ENCODE measurements around the gene LRP4.
"Not testable (repeated sequence)": the region's sequence is repeated elsewhere in the genome, so short reads cannot be mapped to it uniquely, and the experiment has no call there.

The LRP4 gene

GRCh38 chr11:46951864-46952263, 33.5 kb upstream of the LRP4 start:
- Histone ChIP-seq H3K9ac (ENCODE audit: low read length in 5 of 5) (peak overlapping the region in 1 of 5 donors; percentile 12), H3K36me3 (ENCODE audit: control insufficient read depth in 5 of 5, insufficient read depth in 5 of 5, low read length in 5 of 5) (no peaks in the 10 kb centered on the region), H3K27ac (ENCODE audit: low read depth, low read length) (no peak overlapping the region), H3K27me3 (ENCODE audit: control insufficient read depth in 5 of 5, insufficient read depth in 4 of 5, low read length in 5 of 5) (no peaks in the 10 kb centered on the region), H3K9me3 (ENCODE audit: control insufficient read depth in 5 of 5, low read length in 5 of 5) (no peaks in the 10 kb centered on the region), H3K4me3 (ENCODE audit: low read depth in 1 of 5, low read length in 5 of 5) (no peak overlapping the region), H3K4me1 (ENCODE audit: control insufficient read depth in 5 of 5, insufficient read depth in 5 of 5, low read length in 5 of 5) (peaks cover 0 to 5% (median 0%) of the 10 kb centered on the region in 5 donors)

- no peak overlapping the region for H3K4me3 ChIP-seq (ENCODE audit: low read depth in 1 of 5, low read length in 5 of 5)
- H3K9ac ChIP-seq (ENCODE audit: low read length in 5 of 5): no peak overlapping the region
- no peaks in the 10 kb centered on the region for H3K36me3 ChIP-seq (ENCODE audit: control insufficient read depth in 5 of 5, insufficient read depth in 5 of 5, low read length in 5 of 5)
- no peaks in the 10 kb centered on the region for H3K27me3 ChIP-seq (ENCODE audit: control insufficient read depth in 5 of 5, insufficient read depth in 4 of 5, low read length in 5 of 5)
- H3K4me1 ChIP-seq (ENCODE audit: control insufficient read depth in 5 of 5, insufficient read depth in 5 of 5, low read length in 5 of 5): peaks cover 0 to 7% (median 0%) of the 10 kb centered on the region in 5 donors
- no peak overlapping the region for H3K27ac ChIP-seq (ENCODE audit: low read depth, low read length)
- H3K9me3 ChIP-seq (ENCODE audit: control insufficient read depth in 5 of 5, low read length in 5 of 5): no peaks in the 10 kb centered on the region
Measured at GRCh38 chr11:46949297-46949696, 30.9 kb upstream of the LRP4 start.

- peaks cover 0 to 7% (median 0%) of the 10 kb centered on the region in 5 donors for H3K4me1 ChIP-seq (ENCODE audit: control insufficient read depth in 5 of 5, insufficient read depth in 5 of 5, low read length in 5 of 5)
- no peak overlapping the region for H3K9ac ChIP-seq (ENCODE audit: low read length in 5 of 5)
- H3K4me3 ChIP-seq (ENCODE audit: low read depth in 1 of 5, low read length in 5 of 5): no peak overlapping the region
- no peaks in the 10 kb centered on the region for H3K9me3 ChIP-seq (ENCODE audit: control insufficient read depth in 5 of 5, low read length in 5 of 5)
- H3K27ac ChIP-seq (ENCODE audit: low read depth, low read length): no peak overlapping the region
- no peaks in the 10 kb centered on the region for H3K27me3 ChIP-seq (ENCODE audit: control insufficient read depth in 5 of 5, insufficient read depth in 4 of 5, low read length in 5 of 5)
- H3K36me3 ChIP-seq (ENCODE audit: control insufficient read depth in 5 of 5, insufficient read depth in 5 of 5, low read length in 5 of 5): no peaks in the 10 kb centered on the region
Measured at GRCh38 chr11:46948378-46949131, 30.2 kb upstream of the LRP4 start.

- no peaks in the 10 kb centered on the region for H3K9me3 ChIP-seq (ENCODE audit: control insufficient read depth in 5 of 5, low read length in 5 of 5)
- H3K9ac ChIP-seq (ENCODE audit: low read length in 5 of 5): no peak overlapping the region
- no peak overlapping the region for H3K4me3 ChIP-seq (ENCODE audit: low read depth in 1 of 5, low read length in 5 of 5)
- peaks cover 0 to 5% (median 0%) of the 10 kb centered on the region in 5 donors for H3K36me3 ChIP-seq (ENCODE audit: control insufficient read depth in 5 of 5, insufficient read depth in 5 of 5, low read length in 5 of 5)
- no peak overlapping the region for H3K27ac ChIP-seq (ENCODE audit: low read depth, low read length)
- peaks cover 0 to 7% (median 0%) of the 10 kb centered on the region in 5 donors for H3K4me1 ChIP-seq (ENCODE audit: control insufficient read depth in 5 of 5, insufficient read depth in 5 of 5, low read length in 5 of 5)
- no peaks in the 10 kb centered on the region for H3K27me3 ChIP-seq (ENCODE audit: control insufficient read depth in 5 of 5, insufficient read depth in 4 of 5, low read length in 5 of 5)
Measured at GRCh38 chr11:46947399-46948077, 29.2 kb upstream of the LRP4 start.

- peaks cover 0 to 7% (median 0%) of the 10 kb centered on the region in 5 donors for H3K4me1 ChIP-seq (ENCODE audit: control insufficient read depth in 5 of 5, insufficient read depth in 5 of 5, low read length in 5 of 5)
- peaks cover 0 to 6% (median 0%) of the 10 kb centered on the region in 5 donors for H3K36me3 ChIP-seq (ENCODE audit: control insufficient read depth in 5 of 5, insufficient read depth in 5 of 5, low read length in 5 of 5)
- no peak overlapping the region for H3K27ac ChIP-seq (ENCODE audit: low read depth, low read length)
- no peak overlapping the region for H3K9ac ChIP-seq (ENCODE audit: low read length in 5 of 5)
- no peaks in the 10 kb centered on the region for H3K9me3 ChIP-seq (ENCODE audit: control insufficient read depth in 5 of 5, low read length in 5 of 5)
- no peaks in the 10 kb centered on the region for H3K27me3 ChIP-seq (ENCODE audit: control insufficient read depth in 5 of 5, insufficient read depth in 4 of 5, low read length in 5 of 5)
- no peak overlapping the region for H3K4me3 ChIP-seq (ENCODE audit: low read depth in 1 of 5, low read length in 5 of 5)
Measured at GRCh38 chr11:46944356-46945075, 26.2 kb upstream of the LRP4 start.

GRCh38 chr11:46942172-46942571, 23.8 kb upstream of the LRP4 start:
- Histone ChIP-seq H3K27me3 (ENCODE audit: control insufficient read depth in 5 of 5, insufficient read depth in 4 of 5, low read length in 5 of 5) (no peaks in the 10 kb centered on the region), H3K4me1 (ENCODE audit: control insufficient read depth in 5 of 5, insufficient read depth in 5 of 5, low read length in 5 of 5) (peaks cover 0 to 7% (median 2%) of the 10 kb centered on the region in 5 donors), H3K9ac (ENCODE audit: low read length in 5 of 5) (no peak overlapping the region), H3K9me3 (ENCODE audit: control insufficient read depth in 5 of 5, low read length in 5 of 5) (no peaks in the 10 kb centered on the region), H3K4me3 (ENCODE audit: low read depth in 1 of 5, low read length in 5 of 5) (no peak overlapping the region), H3K36me3 (ENCODE audit: control insufficient read depth in 5 of 5, insufficient read depth in 5 of 5, low read length in 5 of 5) (peaks cover 0 to 6% (median 0%) of the 10 kb centered on the region in 5 donors), H3K27ac (ENCODE audit: low read depth, low read length) (no peak overlapping the region)

- H3K4me3 ChIP-seq (ENCODE audit: low read depth in 1 of 5, low read length in 5 of 5): peak within 1 kb of the TSS; percentile 47 to 89 (median 82)
- H3K4me1 ChIP-seq (ENCODE audit: control insufficient read depth in 5 of 5, insufficient read depth in 5 of 5, low read length in 5 of 5): peaks cover 1 to 13% (median 9%) of the 10 kb centered on the region in 5 donors
- peak within 1 kb of the TSS in 3 of 5 donors; percentile 14 to 56 (median 45) for H3K9ac ChIP-seq (ENCODE audit: low read length in 5 of 5)
- peak within 1 kb of the TSS; percentile 2 for H3K27ac ChIP-seq (ENCODE audit: low read depth, low read length)
- H3K36me3 ChIP-seq (ENCODE audit: control insufficient read depth in 5 of 5, insufficient read depth in 5 of 5, low read length in 5 of 5): peaks cover 0 to 3% (median 0%) of the 10 kb centered on the region in 5 donors
- no peaks in the 10 kb centered on the region for H3K9me3 ChIP-seq (ENCODE audit: control insufficient read depth in 5 of 5, low read length in 5 of 5)
- no peaks in the 10 kb centered on the region for H3K27me3 ChIP-seq (ENCODE audit: control insufficient read depth in 5 of 5, insufficient read depth in 4 of 5, low read length in 5 of 5)
Measured at GRCh38 chr11:46936138-46937110, 18.1 kb upstream of the LRP4 start, which contains the start of gene CSTPP1. CSTPP1 (plus strand) TSS chr11:46936761; CDS start chr11:46936806, 45 bp downstream.

- Histone ChIP-seq H3K9ac (ENCODE audit: low read length in 5 of 5) (no peak overlapping the region), H3K27ac (ENCODE audit: low read depth, low read length) (no peak overlapping the region), H3K36me3 (ENCODE audit: control insufficient read depth in 5 of 5, insufficient read depth in 5 of 5, low read length in 5 of 5) (no peaks in the 10 kb centered on the region), H3K9me3 (ENCODE audit: control insufficient read depth in 5 of 5, low read length in 5 of 5) (no peaks in the 10 kb centered on the region), H3K4me1 (ENCODE audit: control insufficient read depth in 5 of 5, insufficient read depth in 5 of 5, low read length in 5 of 5) (no peaks in the 10 kb centered on the region), H3K27me3 (ENCODE audit: control insufficient read depth in 5 of 5, insufficient read depth in 4 of 5, low read length in 5 of 5) (no peaks in the 10 kb centered on the region), H3K4me3 (ENCODE audit: low read depth in 1 of 5, low read length in 5 of 5) (no peak overlapping the region)
Measured at GRCh38 chr11:46930089-46930488, 11.7 kb upstream of the LRP4 start.

GRCh38 chr11:46928701-46929100, 10.4 kb upstream of the LRP4 start:
- H3K27ac ChIP-seq (ENCODE audit: low read depth, low read length): not testable (repeated sequence)

More at GRCh38 chr11:46928701-46929100, 10.4 kb upstream of the LRP4 start:
- H3K27me3 ChIP-seq (ENCODE audit: control insufficient read depth in 5 of 5, insufficient read depth in 4 of 5, low read length in 5 of 5); H3K36me3 ChIP-seq (ENCODE audit: control insufficient read depth in 5 of 5, insufficient read depth in 5 of 5, low read length in 5 of 5); H3K4me1 ChIP-seq (ENCODE audit: control insufficient read depth in 5 of 5, insufficient read depth in 5 of 5, low read length in 5 of 5); H3K4me3 ChIP-seq (ENCODE audit: low read depth in 1 of 5, low read length in 5 of 5); H3K9ac ChIP-seq (ENCODE audit: low read length in 5 of 5); H3K9me3 ChIP-seq (ENCODE audit: control insufficient read depth in 5 of 5, low read length in 5 of 5): not testable (repeated sequence)
